Activated CD8-positive, alpha-beta memory T cell treated with anti-CD3 and anti-CD28 coated beads for 1 hour (primary cell): ENCODE results near the gene FKBP1C.
"Not testable (repeated sequence)": the region's sequence is repeated elsewhere in the genome, so short reads cannot be mapped to it uniquely, and the experiment has no call there.

Source experiments
- DNase-seq, 2 donors: peaks; one replicate each; pipeline ENCODE4 v3.0.0-alpha.2; 2020; ENCODE audit warnings: low read depth in 1 of 2; ENCODE audit errors: extremely low read depth in 1 of 2

FKBP1C gene

DNA sequence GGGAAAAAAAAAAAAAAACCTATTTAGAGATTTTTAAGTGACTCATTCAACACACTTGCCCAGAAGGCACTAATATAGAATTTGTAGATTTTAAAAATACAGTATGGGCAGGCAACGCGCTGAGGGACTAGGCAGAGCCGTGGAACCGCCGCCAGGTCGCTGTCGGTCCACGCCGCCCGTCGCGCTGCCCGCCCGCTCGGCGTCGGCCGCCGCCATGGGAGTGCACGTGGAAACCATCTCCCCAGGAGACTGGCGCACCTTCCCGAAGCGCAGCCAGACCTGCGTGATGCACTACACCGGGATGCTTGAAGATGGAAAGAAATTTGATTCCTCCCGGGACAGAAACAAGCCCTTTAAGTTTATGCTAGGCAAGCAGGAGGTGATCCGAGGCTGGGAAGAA lies at the start of gene FKBP1C:
Gene FKBP1C (plus strand): TSS at position 127 of the 400 bp plus-strand sequence.
- not testable (repeated sequence) for DNase-seq

DNA sequence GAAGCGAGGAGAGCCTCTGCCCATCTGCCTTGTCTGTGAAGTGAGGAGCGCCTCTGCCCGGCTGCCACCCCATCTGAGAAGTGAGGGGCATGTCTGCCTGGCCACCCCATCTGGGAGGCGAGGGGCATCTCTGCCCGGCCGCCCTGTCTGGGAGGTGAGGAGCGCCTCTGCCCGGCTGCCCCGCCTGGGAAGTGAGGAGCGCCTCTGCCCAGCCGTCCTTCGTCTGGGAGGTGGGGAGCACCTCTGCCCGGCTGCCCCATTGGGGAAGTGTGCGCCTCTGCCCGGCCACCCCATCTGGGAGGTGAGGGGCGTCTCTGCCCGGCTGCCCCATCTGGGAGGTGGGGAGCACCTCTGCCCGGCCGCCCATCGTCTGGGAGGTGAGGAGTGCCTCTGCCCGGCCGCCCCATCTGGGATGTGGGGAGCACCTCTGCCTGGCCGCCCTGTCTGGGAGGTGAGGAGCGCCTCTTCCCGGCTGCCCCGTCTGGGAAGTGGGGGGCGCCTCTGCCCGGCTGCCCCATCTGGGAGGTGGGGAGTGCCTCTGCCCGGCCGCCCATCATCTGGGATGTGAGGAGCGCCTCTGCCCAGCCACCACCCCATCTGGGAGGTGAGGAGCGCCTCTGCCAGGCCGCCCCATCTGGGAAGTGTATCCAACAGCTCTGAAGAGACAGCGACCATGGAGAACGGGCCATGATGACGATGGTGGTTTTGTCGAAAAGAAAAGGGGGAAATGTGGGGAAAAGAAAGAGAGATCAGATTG lies 47.0 kb upstream of the FKBP1C start:
- DNase-seq: not testable (repeated sequence)

DNA sequence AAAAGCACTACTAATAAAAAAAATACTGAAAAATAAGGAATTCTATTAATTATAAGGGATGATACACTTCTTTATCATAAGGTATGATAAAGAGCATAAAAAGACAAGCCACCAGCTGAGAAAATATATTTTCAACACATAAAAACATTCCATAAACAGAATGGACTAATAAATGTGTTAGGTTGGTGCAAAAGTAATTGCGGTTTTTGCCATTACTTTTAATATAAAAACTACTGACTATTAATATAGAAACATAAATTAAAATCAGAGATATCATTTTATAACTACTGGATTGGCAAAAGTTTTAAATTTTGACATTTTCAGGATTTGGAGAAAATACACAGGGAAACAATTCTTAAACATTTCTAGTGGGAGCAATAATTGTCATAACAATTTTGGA lies 37.1 kb upstream of the FKBP1C start:
- DNase-seq: no peak

DNA sequence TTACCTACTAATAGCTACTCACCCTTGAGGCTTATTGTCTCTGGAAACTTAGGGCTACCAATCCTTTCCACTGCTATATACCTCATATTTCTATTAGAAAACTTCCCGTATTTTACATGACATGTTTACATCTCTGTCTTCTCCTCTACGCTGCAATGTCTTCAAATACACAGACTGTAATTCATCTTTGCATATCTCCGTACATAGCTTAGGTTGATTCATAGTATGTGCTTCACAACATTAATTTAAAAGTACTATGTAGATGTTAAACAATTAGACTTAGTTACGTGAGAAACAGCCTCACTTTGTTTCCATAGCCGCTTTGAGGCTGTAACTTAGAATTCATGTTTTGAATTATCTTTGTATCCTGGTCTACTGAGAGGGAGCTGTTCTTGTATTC lies 35.1 kb upstream of the FKBP1C start:
- DNase-seq: no peak

GRCh38 chr6:63180367-63180766 lies 30.9 kb upstream of the FKBP1C start:
- DNase-seq: no peak

GRCh38 chr6:63186970-63187369 lies 24.3 kb upstream of the FKBP1C start:
- DNase-seq: no peak

DNA sequence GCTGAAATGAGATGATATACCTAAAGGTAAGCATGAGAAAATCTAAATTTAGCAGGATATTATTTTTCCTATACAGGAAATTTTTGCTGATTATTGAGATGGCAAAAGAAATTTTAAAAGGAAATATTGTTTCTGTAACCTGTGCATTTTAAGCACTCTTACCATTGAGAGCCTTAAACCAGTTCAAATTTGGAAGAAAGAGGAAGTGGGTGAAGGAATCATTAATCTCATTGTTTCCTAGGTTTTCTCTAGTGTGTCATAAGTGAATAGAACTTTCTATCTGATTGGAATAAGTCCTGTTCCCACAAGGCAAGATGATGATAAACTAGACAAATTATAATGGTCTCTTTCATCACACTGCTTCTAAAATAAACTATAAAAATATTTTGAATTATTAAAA lies 22.4 kb upstream of the FKBP1C start:
- no peak for DNase-seq

DNA sequence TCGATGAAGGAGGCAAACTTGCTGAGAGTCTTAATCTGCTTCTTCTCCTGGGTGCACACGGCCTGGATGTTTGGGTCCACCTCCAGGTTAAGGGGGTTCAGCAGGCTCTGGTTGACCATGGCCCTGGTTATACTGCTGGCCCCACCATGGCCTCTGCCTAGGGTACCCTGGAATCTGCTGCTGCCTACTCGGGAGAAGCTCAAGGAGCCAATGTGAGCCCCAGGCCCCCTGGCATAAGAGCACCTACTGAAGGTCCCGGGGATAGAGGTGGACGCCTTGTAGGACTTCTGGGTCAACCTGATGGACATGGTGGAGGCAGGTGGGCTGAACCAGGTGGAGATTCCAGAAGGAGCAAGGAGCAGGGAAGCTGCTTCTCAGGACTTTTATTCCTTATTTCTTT lies 17.9 kb upstream of the FKBP1C start:
- DNase-seq: no peak

DNA sequence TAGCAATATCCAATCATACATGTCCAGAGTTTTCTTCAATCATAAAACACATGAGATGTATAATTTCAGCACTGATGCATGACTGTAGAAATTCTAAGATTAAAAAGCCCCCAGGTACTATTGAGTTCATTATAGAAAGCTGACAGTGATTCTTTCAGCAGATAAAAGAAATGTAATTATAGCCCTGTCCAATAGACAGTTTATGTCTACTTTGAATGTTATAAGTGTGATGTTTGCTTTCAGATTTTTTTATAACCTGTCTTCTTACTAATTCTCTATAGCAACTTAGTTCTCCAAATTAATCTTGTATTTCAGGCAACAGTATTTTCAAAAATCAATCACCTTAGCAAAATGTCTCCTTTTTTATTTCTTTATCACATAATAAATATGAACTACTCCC lies 13.5 kb upstream of the FKBP1C start:
- no peak for DNase-seq

- DNase-seq: no peak
Measured at GRCh38 chr6:63213325-63213724, 2.1 kb downstream of the FKBP1C start.

DNA sequence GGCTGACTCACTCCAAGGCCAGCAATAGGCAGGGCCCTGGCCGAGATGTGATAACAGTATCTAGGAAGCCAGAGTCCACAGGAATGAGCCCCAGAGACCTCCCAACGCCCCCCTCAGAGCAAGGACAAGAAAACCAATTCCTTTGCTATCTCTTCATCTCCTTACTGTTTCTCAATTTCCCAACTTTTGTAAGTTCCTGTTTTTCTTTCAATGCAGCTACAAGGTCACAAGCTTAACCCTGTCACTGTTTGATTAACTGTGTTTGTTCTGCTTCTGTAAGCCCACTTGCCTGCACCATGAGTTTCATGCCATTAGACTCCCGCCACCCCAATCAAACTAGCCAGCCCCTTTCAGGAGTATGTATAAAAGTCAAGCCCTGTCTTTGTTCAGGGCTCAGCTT lies 3.5 kb downstream of the FKBP1C start:
- DNase-seq: no peak

DNA sequence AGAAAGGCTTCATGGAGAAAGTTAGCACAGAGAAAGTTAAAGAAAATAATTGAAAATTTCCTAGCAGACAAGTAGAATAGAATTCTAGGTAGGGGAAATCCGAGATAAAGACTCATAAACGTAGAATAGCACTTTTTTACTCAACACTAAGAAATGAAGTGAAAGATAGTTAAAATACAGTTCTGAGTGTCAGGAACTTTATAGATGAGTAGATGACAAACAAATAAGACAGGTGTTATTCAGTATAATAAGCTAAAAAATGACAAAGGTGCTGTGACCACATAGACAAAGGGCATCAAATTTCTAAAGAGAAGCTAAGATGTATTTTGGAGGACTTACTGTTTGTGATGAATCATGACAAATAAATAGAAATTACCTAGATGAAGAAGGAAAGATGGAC lies 12.9 kb downstream of the FKBP1C start:
- DNase-seq: no peak

DNA sequence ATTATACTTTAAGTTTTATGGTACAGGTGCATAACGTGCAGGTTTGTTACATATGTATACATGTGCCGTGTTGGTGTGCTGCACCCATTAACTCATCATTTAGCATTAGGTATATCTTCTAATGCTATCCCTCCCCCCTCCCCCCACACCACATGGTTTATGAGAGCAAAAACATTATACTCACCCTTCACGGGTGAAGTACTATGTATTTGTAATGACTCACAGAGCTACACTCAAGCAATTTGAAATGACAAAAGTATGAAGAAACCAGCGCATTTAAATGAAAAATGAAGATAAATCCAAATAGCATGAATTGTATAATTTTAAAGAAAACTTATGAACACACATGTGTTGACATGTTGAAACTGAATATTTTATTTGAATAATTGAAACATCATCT lies 14.7 kb downstream of the FKBP1C start:
- not testable (repeated sequence) for DNase-seq

DNA sequence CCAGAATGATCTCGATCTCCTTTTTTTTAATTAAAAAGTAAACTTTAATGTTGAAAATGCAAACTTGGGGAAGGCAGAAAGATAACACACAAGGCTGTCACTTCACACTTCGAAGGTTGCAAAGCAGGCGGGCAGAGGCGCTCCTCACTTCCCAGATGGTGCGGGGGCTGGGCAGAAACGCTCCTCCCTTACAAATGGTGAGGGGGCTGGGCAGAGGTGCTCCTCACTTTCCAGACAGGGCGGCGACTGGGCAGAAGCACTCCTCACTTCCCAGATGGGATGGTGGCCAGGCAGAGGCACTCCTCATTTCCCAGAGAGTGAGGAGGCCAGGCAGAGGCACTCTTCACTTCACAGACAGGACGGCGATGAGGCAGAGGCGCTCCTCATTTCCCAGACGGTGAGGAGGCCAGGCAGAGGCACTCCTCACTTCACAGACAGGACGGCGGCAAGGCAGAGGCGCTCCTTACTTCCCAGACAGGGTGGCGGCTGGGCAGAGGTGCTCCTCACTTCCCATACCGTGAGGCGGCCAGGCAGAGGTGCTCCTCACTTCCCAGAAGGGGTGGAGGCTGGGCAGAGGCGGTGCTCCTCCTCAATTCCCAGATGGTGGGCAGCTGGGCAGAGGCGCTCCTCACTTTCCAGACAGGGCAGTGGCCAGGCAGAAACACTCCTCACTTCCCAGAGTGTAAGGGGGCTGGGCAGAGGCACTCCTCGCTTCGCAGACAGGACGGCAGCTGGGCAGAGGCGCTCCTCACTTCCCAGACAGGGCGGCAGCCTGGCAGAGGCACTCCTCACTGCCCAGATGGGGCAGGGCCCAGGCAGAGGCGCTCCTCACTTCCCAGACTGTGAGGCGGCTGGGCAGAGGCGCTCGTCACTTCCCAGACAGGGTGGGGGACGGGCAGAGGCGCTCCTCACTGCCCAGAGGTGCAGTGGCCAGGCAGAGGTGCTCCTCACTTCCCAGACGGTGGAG lies 16.9 kb downstream of the FKBP1C start:
- DNase-seq: not testable (repeated sequence)

- DNase-seq: not testable (repeated sequence)
Measured at GRCh38 chr6:63230027-63230426, 18.8 kb downstream of the FKBP1C start.

DNA sequence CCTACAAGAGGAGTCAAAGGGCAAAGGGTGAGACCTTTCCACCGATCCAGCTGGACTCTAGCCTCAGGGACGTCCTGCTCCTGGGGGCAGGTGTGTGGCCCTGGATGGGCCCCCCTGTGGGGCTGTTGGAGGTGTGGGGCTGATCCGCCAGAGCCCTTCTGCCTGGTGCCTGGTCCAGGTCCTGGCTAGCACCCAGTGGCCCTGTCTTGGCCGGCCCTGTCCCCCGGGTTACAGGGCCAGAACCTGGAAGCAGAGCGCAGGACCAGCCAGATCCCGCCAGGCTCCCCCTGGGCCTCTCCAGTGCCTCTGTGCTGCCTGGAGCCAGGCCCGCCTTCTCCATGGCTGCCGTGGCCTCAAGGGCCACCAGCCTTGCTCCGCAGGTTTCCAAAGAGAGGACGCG lies 19.2 kb downstream of the FKBP1C start:
- DNase-seq: not testable (repeated sequence)

DNA sequence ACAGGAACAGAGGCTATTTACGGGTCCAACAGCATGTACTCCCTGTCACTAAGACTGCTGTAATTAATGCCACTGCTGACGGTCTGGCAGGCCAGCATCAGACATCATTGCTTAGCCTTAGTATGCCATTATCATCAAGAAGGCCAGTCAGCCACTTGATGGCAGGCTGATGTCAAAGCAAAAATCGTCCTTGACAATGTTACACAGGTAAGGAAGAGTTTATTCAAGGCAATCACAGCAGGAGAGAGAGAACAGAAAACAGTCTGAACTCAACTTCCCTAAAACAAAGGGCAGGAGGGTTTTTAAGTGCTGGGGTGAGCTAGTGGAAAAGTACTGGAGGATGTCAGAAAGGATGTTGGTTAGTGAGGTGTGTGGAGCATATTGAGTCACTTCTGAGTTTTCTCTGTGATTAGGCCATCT lies 25.1 kb downstream of the FKBP1C start:
- no peak for DNase-seq

DNA sequence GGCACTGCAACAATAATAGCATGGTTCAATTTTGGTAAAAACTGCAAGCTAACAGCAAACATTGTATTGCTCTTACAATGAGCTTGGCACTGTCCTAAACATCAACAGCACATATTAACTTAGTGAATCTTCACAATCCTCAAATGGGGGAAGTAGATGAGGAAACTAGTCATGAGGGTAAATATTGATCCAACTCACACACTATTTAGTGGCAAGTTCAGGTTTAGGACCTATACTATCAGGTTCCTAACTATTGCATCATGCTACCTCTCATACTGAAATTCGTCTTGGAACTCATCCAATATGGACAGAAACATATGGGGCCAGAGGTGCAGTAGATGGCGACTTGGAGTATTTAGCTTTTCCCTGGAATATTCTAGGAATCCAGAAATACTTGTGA lies 34.2 kb downstream of the FKBP1C start:
- no peak for DNase-seq

DNA sequence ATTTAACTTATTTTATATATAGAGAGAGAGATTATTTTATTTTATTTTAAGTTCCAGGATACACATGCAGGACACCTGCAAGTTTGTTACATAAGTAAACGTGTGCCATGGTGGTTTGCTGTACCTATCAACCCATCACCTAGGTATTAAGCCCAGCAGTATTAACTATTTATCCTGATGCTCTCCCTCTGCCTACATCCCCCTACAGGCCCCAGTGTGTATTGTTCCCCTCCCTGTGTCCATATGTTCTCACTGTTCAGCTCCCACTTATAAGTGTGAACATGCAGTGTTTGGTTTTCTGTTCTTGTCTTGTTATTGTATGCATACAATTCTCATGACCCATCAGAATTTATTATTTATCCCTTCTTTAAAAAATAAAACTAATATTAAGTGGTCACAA lies 34.6 kb downstream of the FKBP1C start:
- no peak for DNase-seq

- DNase-seq: no peak
Measured at GRCh38 chr6:63246581-63246980, 35.3 kb downstream of the FKBP1C start.

- DNase-seq: no peak
Measured at GRCh38 chr6:63249875-63250482, 38.7 kb downstream of the FKBP1C start.
